Measurements from ENCODE around the gene PIPOX. TPM values are rescaled to one million over a fixed set of nuclear protein-coding genes. Genes with fewer than 3 reads are reported as not detected.

Gene PIPOX
- total RNA-seq, 4 donors from 2014 or later, result 3.8 to 8.4 (median 5.1) TPM

DNA sequence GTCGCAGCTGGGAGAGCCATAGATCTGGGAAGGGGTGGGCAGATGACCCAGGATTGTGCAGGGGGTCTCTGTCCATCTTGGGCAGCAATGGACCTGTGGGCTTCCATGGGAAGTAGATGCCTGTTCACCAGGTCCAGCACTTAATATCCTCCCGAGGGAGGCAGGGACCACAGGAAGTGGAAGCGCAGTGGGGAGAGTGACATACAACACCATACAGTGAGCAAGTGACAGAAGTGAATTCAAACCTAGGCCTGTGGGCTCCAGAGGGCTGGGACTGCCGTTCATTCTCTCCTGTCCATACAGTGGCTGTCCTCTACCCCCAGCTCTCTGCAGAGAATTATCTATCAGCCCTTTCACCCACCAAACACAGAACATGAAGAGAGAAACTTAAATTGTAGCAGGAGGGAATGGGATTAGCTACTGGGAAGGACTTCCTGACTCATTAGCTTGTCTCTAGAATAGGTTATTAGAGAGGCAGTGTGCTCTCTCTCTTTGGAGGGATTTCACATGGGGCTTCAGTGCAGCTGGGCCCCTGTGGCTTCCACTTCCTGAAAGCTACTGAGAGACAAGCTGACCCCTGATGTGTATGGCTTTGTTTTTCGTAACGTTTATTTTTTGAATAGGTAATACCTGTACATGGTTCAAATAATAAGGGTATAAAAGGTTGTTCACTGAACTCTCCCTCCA lies 24.0 kb upstream of the PIPOX start:
- Histone ChIP-seq H3K27ac (replicated peaks in 1 of 4) (no peak overlapping the region), H3K27me3 (peaks cover 0 to 49% (median 13%) of the 10 kb centered on the region in 4 donors), H3K4me3 (no peak overlapping the region), H3K9me3 (no peaks in the 10 kb centered on the region), H3K36me3 (no peaks in the 10 kb centered on the region), H3K4me1 (peaks cover 9 to 11% (median 9%) of the 10 kb centered on the region in 4 donors)
- 47% methylated on average over 5 of the region's 6 CpGs for WGBS
- TF ChIP-seq, protein P1, sequence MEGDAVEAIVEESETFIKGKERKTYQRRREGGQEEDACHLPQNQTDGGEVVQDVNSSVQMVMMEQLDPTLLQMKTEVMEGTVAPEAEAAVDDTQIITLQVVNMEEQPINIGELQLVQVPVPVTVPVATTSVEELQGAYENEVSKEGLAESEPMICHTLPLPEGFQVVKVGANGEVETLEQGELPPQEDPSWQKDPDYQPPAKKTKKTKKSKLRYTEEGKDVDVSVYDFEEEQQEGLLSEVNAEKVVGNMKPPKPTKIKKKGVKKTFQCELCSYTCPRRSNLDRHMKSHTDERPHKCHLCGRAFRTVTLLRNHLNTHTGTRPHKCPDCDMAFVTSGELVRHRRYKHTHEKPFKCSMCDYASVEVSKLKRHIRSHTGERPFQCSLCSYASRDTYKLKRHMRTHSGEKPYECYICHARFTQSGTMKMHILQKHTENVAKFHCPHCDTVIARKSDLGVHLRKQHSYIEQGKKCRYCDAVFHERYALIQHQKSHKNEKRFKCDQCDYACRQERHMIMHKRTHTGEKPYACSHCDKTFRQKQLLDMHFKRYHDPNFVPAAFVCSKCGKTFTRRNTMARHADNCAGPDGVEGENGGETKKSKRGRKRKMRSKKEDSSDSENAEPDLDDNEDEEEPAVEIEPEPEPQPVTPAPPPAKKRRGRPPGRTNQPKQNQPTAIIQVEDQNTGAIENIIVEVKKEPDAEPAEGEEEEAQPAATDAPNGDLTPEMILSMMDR (IDR thresholded peaks at IDR 0.05), result no peak
- TF ChIP-seq POLR2A (IDR thresholded peaks at IDR 0.05; ENCODE audit: low read depth) (no peak), POLR2AphosphoS5 (IDR thresholded peaks at IDR 0.05) (no peak), EP300 (IDR thresholded peaks at IDR 0.05) (no peak)
- DNase-seq (ENCODE audit: extremely low spot score), result no peak
- intact Hi-C loops (cut with DNase I), result no loop called here

DNA sequence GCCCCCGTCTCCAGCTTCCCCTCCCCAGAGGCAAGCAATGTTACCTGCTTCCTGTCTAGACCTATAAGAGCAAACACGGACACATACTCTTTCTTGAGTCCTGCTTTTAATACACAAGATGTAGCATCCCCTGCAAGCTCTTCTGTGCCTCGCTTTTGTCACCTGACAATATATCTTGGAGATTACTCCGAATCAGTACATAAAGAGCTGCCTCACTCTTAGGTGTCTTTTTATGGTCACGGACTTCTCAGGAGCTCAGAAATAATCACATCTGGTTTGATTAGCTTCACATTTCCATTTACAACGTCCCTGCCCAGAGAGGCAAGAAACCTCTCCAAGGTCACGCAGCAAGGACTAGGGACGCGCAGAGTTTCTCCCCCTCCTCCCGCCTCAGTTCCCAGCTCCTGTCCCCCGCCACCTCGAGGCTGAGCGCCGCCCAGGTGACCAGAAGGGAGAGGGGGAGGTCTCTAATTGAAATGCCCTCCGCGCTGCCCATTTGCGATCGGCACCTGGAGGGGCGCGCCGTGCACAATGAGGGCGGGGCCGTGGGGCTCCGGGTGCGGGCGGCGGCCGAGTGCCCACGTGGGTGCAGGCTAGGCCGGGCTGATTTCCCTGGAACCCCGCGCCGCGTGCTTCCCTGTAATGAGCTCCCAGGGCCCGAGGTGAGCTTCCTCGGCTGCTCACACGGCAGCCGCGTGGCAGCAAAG lies 23.3 kb upstream of the PIPOX start:
- TF ChIP-seq POLR2AphosphoS5 (IDR thresholded peaks at IDR 0.05) (no peak), EP300 (IDR thresholded peaks at IDR 0.05) (no peak), POLR2A (IDR thresholded peaks at IDR 0.05; ENCODE audit: low read depth) (no peak)
- TF ChIP-seq, protein P1 (IDR thresholded peaks at IDR 0.05), result no peak
- Histone ChIP-seq H3K36me3 (no peaks in the 10 kb centered on the region), H3K27ac (replicated peaks in 1 of 4) (no peak overlapping the region), H3K4me3 (peak overlapping the region in 1 of 4 donors; percentile 17), H3K9me3 (no peaks in the 10 kb centered on the region), H3K27me3 (peaks cover 0 to 49% (median 13%) of the 10 kb centered on the region in 4 donors), H3K4me1 (peaks cover 9 to 11% (median 9%) of the 10 kb centered on the region in 4 donors)
- WGBS, result 20% methylated on average over 38 of the region's 39 CpGs
- intact Hi-C loops (cut with DNase I), result no loop called here
- DNase-seq (ENCODE audit: extremely low spot score), result no peak

DNA sequence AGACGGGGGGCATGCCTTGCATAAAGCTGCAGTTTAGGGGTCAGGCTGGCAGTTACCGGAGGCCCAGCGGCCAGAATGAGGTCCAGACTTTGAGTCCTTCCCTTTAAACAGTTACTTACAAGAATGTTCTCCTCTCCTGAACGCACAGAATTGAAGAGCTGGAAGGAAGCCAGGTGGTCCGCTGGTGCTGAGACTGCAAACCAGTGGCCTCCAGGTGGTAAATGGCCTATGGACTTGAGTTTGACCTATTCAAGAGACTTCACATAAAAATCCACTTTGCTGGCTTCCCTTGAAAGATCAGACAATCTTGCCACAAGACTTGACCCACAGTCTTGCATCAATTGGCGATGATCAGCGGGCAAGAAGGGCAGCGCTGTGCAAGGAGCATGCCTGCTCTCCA lies 22.4 kb upstream of the PIPOX start:
- intact Hi-C loops (cut with DNase I), result no loop called here
- DNase-seq (ENCODE audit: extremely low spot score), result no peak
- no peak overlapping the region for H3K27ac ChIP-seq (replicated peaks in 1 of 4)
- H3K4me1 ChIP-seq, result peaks cover 9 to 11% (median 9%) of the 10 kb centered on the region in 4 donors
- peaks cover 0 to 53% (median 13%) of the 10 kb centered on the region in 4 donors for H3K27me3 ChIP-seq
- no peak overlapping the region for H3K4me3 ChIP-seq
- 64% methylated on average over 8 of the region's 8 CpGs for WGBS
- H3K36me3 ChIP-seq, result no peaks in the 10 kb centered on the region
- H3K9me3 ChIP-seq, result no peaks in the 10 kb centered on the region
- TF ChIP-seq EP300 (IDR thresholded peaks at IDR 0.05), result no peak
- TF ChIP-seq, protein P1 (IDR thresholded peaks at IDR 0.05), result no peak
- no peak for TF ChIP-seq POLR2AphosphoS5 (IDR thresholded peaks at IDR 0.05)
- TF ChIP-seq POLR2A (IDR thresholded peaks at IDR 0.05; ENCODE audit: low read depth), result no peak

DNA sequence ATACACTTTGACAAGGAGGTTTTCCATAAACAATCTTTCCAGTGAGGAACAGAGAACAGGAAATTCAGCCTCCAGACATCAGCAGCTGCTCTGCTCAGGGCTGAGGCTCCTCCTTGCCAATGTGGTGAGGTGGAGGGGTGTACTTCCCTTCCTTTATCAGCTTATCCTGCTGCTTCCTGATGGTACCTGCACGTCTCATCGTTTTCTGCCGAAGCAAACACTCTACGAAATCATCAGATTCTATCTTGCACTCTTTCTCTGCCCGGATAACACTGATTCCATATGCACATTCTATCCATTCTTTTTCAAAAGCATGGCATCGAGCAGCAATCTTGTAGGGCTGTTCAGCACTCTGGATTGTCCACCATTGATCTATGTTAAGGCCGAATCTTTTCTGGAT lies 21.7 kb upstream of the PIPOX start:
- Histone ChIP-seq H3K9me3 (no peaks in the 10 kb centered on the region), H3K4me1 (peaks cover 9 to 11% (median 9%) of the 10 kb centered on the region in 4 donors), H3K27me3 (peaks cover 0 to 50% (median 13%) of the 10 kb centered on the region in 4 donors), H3K4me3 (no peak overlapping the region), H3K27ac (replicated peaks in 1 of 4) (no peak overlapping the region), H3K36me3 (no peaks in the 10 kb centered on the region)
- TF ChIP-seq POLR2AphosphoS5 (IDR thresholded peaks at IDR 0.05) (no peak), POLR2A (IDR thresholded peaks at IDR 0.05; ENCODE audit: low read depth) (no peak), EP300 (IDR thresholded peaks at IDR 0.05) (no peak)
- TF ChIP-seq, protein P1 (IDR thresholded peaks at IDR 0.05), result no peak
- WGBS, result 85% methylated on average over 7 of the region's 7 CpGs
- DNase-seq (ENCODE audit: extremely low spot score), result no peak
- intact Hi-C loops (cut with DNase I), result no loop called here
